Left ventricle myocardium superior (tissue), 1 donor: ENCODE measurements around the gene ARCN1. TPM values are rescaled to one million over a fixed set of nuclear protein-coding genes. Genes with fewer than 3 reads are reported as not detected.
A peak's percentile ranks its signal among the peaks of the same experiment; 100 is the strongest.
"Not testable (repeated sequence)": the region's sequence is repeated elsewhere in the genome, so short reads cannot be mapped to it uniquely, and the experiment has no call there.

Experiments
- ATAC-seq: fragments of 200-7000 bp; cut with Tn5 transposase; one replicate; pipeline ENCODE4 v1.9.1; 2020; ENCODE audit warnings: mild to moderate bottlenecking, moderate library complexity
- DNase-seq: peaks from one replicate; pipeline ENCODE4 v3.0.0-alpha.2; 2020
- intact Hi-C: fragments of 100-400 bp; cut with micrococcal nuclease; formaldehyde crosslinking; loops from one replicate; pipeline ENCODE4 v1.11.0; 2022
- total RNA-seq: library from RNA; stranded (reverse); fragmentation: NEBNext Ultra II Directional; extraction: Animal tissue kit (Norgen Biotek cat#: 25700); gene quantifications from one replicate; pipeline ENCODE4 v1.2.1, GENCODE V29; 2021
- donor health status: DM: no; HTN: yes; CAD: no; lungs with severe emphysema.

Gene ARCN1
- total RNA-seq, 1 donor from 2014 or later, result 97.1 TPM

DNA sequence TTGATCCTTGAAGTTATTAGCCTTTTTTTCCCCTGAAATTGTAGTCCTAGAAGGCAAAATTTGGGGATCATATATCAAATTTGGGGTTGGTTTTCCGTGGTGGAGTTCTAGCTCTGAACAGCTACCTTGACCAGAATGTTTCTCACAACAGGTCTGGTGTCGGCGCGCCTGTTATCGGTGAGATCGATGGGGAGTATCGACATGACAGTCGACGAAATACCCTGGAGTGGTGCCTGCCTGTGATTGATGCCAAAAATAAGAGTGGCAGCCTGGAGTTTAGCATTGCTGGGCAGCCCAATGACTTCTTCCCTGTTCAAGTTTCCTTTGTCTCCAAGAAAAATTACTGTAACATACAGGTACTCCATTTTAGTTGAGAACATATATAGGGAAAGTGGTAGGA lies 25.3 kb downstream of the ARCN1 start:
- DNase-seq (no peak), ATAC-seq (no peak)
- intact Hi-C loops, result loop anchor here (10.0 kb wide), 1 partner anchor 57 kb away; no protein-coding TSS in a partner anchor

DNA sequence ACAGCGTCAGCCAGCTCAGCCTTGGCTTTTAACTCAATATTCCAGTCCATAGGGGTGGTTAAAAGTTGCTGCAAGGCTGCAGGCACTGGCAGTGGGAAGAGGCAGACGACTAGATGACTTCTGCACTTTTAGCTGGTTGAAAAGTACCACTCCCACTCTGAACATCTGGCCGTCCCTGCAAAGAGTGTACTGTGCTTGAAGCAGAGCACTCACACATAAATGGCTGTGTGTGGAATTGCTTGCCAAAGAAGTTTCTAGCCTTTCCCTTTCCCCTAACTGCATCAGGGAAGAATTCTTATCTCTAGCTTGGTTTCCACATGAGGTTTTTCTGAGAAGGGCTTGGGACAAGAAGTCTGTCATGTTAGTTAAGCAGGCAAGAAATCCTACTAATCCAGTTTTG lies 30.1 kb downstream of the ARCN1 start:
- peak; percentile 59 for DNase-seq

DNA sequence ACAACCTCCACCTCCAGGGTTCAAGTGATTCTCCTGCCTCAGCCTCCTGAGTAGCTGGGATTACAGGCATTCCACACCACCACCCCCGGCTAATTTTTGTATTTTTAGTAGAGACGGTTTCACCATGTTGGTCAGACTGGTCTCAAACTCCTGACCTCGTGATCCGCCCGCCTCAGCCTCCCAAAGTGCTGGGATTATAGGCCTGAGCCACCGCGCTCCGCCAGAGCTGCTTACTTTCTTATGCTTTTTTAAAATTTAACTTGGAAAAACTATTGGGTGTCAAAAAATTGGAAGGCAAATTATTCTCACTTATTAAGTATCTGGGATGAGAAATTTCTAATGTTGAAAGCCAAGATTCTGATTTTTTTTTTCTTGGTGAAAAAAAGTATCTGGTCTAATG lies 31.5 kb downstream of the ARCN1 start:
- intact Hi-C loops, ATAC-seq: not testable (repeated sequence)

More for the DNA sequence above, 30.1 kb downstream of the ARCN1 start:
- ATAC-seq, result peak; percentile 61
- intact Hi-C loops, result no loop called here

DNA sequence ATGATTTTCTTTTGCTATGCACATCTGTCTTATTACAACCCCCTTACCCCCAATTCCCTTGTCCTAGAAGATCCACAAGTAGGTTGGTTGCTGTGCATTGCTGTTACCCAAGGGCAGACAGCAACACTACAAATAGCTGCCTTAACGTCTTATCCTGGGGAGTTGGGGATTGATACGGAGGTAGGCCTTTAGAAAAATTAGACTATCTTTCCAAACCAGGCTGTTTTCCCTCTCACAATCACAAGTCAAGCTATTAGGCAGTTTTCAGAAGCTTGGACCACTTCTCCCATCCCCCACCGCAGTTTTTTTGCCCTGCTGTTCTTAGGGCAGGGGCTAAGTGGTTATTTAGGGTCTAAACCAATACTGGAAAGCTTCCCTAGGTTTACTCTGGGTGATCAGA lies 32.4 kb downstream of the ARCN1 start:
- ATAC-seq (no peak), DNase-seq (no peak)
- intact Hi-C loops, result no loop called here

More for the DNA sequence above, 31.5 kb downstream of the ARCN1 start:
- not testable (repeated sequence) for DNase-seq

DNA sequence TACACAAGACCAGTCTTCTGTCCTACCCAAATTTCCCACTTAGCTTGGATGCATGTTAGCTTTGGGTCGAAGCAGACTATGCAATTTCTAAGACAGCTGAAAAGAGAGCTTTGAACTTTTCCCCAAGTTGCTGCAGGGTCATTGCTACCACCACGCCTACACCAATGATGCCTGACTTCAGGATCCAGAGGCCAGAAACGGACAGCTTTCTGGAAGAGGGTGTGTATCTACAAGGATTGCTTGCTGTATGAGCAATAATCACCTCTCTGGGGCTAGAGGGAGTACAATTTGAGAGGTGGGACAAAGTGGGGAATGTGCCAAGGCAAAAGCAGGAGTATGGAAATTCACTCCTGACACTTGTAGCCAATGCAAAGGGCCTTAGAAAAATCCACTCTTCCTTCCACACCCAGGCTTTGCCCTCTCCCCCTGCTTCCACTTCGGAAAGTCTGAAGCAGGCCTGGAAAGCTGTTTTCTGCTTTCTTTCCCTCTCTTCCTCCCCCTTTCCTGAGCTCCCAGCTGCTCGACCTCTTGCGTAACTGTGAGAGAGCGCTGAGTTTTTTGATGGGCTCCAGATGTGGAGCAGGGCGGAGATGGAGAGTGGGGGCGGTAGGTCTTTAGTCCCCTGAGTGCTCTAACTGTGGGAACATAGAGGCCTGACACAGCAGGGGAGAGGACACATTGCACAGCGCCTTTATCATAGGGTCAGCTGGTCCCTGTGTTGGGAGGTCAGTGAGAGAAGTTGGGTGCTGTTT lies 33.1 kb downstream of the ARCN1 start:
- ATAC-seq, result peak; percentile 67
- intact Hi-C loops, result no loop called here
- peak; percentile 77 for DNase-seq

DNA sequence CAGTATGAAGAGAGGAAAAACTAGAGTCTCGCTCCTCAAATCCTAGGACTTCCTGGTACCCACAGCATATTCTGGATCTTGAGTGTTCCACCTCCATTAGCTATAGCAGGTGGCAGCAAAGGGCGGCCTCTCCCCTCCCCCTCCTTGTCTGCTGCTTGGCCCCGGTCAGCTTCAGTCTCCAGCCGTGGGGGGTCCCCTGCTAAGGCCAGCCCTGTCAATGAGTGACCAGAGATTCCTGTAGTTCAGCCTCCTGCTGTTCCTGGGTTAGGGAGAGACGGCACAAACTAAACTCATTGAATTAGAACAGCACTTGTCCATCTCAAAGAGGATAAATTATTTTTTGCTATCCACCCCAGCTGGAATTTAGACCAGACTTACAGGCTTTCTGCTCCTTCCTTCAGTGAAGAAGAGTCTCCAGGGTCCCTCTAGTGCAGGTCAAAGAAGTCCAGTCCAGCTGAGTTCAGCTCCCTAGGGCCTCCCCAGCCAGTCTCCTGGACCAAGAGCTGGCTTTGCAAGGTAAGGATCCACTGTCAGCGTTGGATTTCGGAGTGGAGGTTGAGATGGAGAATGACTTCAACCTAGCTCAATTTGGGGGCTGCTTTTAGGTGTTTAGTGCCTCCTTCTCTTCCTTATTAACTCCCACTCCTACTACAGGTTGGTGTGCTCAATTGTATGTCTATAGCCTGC lies 34.1 kb downstream of the ARCN1 start:
- ATAC-seq (peak; percentile 2), DNase-seq (no peak)
- intact Hi-C loops, result no loop called here

DNA sequence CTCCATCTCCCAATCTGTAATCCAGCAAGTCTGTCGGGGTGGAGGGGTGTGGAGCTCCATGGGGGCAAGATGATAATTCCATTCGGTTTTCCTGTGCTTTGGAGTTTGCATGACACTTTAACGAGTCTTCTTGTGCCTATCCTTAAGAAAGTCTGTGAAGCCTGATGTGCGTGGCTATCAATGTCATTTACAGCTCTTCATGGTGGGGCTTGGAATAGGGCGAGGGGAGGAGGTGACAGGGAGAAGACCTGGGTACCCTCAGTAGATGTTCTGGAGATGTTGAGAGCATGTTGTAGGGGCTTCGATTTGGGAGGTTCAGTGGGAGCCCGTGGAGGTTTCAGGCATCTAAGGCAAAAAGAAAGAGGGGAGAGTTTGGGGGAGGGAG lies 34.6 kb downstream of the ARCN1 start:
- intact Hi-C loops, result no loop called here
- ATAC-seq, result no peak
- DNase-seq, result no peak

DNA sequence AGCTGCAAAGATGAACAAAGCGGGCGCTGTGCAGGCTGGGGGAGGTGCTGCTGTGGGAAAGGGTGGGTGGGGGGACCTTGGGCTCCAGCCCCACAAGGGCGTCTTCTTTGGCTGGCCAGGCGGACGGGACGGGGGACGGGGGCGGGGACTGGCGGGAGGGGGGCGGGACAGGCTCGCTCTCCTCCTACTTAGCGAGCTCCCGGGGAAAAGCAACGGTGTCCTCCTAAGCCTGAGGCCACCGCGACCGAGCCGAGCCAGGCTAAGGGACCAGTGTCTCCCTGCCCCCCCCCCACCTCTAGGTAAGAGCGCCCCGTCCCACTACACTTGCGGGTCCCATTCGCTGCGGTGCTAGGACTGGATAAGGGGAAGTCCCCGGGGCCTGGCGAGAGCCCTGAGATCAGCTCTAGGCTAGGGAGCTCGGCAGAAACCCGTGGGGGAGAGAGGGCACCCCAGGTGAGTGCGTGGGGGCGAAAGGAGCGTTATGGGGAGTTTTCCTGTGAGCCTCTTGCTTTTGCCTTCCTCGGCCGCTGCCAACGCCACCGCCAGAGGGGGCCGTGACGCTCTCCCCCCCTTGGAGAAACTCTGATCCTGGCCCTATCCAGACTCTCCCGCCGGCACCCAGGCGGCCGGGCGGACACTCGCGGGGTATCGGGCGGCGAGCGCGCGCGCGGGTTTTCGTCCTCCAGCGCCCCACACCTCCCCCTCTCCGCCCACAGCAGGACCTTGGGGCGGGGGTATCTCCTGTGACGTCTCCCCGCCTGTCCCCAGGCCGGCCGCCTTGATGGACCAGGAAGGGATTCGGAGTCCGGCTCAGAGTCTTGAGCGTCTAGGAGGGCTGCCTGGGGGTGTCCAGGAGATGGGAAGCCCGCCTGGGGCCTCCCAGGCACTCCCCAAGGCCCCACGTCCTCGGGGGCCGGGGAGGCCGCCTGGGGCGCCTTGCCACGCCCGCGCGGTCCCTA lies 35.5 kb downstream of the ARCN1 start, which contains the start of gene PHLDB1:
Gene PHLDB1 (plus strand): TSS at position 215 of the 959 bp plus-strand sequence. CDS start 6,222 bp downstream, outside the sequence.
- peak; percentile 81 for DNase-seq
- intact Hi-C loops, result no loop called here
- peak; percentile 53 for ATAC-seq

DNA sequence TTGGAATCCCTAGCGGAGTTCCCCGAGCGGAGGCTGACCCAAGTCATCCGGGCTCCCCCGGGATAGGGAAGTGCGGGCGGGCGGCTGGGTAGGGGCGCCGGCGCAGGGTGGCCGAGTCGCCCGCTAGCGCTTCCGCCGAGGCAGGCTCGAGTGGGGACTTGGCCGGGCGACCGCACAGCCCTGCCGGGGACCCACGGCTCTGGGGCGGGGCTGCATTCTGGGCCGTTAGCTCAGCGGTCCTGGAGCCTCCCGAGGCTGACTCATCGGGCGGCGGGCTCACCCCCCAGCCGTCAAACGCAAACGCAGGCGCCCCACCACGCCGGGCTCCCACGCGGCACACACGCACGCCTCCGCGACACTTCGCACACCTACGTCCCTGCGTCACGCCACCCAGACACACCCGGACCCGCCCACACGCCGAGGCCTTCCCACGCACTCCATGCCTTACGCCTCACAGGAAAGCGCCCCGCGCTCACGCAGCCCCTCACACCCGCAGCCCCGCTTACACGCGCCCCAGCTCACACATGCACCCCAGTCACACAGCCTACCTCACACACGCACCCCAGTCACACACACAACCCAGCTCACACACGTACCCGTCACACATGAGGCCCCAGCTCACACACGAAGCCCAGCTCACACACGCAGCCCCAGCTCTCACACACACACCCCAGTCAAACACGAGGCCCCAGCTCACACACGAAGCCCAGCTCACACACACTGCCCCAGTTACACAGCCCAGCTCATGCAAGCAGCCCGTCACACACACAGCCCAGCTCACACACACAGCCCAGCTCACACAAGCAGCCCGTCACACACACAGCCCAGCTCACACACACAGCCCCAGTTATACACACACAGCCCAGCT lies 36.4 kb downstream of the ARCN1 start:
- peak; percentile 52 for ATAC-seq
- intact Hi-C loops, result no loop called here

DNA sequence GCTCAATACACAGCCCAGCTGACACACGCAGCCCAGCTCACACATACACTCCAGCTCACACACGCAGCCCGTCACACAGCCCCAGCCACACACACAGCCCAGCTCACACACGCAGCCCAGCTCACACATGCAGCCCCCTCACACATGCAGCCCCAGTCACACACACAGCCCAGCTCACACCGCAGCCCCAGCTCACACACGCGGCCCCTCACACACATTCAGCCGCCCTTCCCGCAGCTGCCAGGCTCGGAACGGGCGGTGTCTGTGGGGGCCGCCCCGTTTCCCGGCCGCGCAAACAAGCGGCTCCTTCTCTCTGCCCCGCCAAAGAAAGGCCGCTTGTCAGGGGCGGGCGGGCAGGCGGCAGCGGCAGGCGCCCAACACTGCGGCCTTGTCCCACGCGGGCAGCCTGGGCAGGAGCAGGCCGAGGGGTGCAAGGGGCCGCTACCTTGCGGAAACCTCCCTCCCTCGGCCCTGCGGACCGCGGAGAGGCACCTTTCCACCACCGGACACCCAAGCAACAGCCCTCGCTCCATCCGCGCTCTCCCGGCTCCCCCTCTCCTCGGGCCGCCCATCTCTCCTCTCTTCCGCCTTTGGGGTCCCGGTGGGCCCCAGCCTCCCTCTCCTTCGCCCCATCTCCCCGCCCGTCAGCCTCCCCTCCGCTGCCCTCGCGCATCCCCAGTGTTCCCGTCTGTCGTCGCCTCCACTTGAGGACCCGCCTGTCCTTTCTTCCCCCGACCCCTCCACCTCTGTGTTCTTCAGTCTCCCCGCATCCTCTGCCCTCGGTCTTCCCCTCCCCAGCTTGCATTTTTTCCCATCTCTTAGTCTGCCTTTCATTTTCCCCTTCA lies 37.4 kb downstream of the ARCN1 start:
- intact Hi-C loops, result no loop called here
- DNase-seq (no peak), ATAC-seq (no peak)

More for the DNA sequence above, 36.4 kb downstream of the ARCN1 start:
- peak; percentile 86 for DNase-seq

DNA sequence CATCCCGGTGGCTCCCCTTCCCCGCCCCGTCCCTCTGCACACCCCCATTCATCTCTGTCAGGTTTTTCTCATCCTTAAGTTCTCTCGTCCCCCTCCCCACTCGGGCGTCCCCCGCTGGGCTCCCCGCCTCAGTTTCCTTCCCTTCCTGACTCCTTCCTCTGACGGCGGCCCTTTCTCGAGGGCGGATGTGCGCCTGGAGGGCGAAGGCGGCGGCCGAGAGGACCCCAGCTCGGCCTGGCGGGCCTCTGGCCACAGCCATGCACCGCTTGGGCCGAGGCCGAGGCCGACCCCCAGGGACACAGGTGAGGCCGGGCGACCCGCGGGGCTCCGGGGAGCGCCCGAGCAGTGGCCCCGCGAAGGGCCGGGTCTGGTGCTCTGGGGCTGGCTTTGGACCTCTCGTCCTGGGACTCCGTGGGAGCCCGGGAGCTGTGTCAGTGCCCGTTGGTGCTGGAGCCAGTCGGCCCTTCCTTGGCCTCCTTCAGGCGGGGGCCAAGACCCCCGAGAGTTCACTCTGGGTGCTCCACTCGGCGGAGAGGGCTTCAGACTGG lies 38.1 kb downstream of the ARCN1 start:
- no peak for DNase-seq
- ATAC-seq, result no peak
- intact Hi-C loops, result no loop called here

DNA sequence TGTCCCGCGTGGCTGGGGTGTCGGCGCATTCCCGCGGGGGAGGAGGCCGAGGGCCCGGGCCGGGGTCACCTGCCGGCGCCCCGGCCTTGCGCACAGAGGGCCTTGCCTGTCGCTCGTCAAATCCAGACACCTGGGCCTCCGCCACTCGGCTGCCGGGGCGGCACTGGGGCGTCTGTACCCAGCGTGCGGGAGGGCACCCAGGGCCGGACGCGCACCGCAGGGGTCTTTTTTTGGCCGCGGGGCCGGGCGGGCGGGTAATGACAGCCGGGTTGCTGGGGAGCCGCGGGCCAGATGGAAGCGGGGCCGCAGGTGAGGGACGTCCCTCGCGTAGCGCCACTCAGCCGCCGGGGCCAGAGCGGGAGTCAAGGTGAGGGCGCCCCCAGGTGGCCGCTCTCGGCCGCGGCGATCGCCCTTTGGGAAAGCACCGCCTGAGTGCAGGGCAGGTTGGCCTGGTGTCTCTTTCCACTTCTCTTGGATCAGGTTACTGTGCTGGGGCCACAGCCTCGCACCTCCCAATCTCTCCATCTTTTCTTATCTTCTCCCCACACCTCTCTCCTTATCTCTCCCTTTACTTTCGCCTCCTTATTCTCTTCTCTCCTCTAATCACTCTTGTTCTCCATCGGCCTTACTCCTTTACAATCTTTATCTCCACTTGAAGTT lies 38.7 kb downstream of the ARCN1 start:
- peak; percentile 91 for DNase-seq
- intact Hi-C loops, result no loop called here
- ATAC-seq, result peak; percentile 40

DNA sequence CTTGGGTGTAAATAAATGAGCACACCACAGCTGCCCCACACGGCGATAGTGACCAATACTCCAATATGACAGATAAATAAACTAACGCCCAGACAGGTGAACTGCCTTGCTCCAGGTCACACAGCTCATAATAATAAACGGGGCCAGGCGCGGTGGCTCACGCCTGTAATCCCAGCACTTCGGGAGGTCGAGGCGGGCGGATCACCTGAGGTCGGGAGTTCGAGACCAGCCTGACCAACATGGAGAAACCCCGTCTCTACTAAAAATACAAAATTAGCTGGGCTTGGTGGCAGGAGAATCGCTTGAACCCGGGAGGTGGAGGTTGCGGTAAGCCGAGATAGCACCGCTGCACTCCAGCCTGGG lies 39.2 kb downstream of the ARCN1 start:
- intact Hi-C loops, result not testable (repeated sequence)

DNA sequence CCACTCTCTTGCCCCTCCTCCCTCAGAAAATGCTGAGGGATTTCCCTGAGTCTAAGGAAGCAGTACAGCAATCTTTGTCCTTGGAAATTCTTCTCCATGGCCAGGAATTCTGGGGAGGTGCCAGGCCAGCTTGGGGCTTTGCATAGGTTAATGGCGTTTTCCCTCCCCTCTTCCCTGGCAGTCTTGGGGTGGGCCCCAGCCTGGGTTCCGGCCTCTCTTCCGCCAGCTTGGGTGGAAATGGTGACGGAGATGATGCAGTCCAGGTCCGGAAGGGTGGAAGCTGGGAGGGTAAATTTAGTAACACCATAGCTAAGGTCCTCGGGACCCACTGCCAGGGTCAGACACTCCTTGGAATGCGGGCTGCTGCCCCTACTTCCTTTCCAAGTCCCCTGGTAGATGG lies 40.2 kb downstream of the ARCN1 start:
- ATAC-seq (peak; percentile 1), DNase-seq (peak; percentile 62)
- intact Hi-C loops, result no loop called here

More for the DNA sequence above, 39.2 kb downstream of the ARCN1 start:
- DNase-seq, ATAC-seq: not testable (repeated sequence)

DNA sequence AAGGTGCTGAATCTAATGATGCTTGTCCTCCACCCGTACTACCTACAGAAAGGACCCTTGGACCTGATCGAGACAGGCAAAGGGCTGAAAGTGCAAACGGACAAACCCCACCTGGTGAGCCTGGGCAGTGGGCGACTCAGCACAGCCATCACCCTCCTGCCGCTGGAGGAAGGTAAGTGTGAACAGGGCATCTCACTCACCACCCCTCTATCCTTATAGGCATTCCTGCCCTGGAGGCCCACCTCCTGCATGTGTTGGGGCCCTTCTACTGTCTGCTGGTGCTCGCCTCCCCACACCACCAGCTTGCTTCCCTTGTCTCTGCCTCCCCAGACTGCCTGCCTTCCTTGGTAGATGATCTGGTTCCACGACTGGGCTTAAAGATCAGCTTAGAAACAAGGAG lies 42.3 kb downstream of the ARCN1 start:
- ATAC-seq, result no peak
- no peak for DNase-seq
- intact Hi-C loops, result no loop called here

DNA sequence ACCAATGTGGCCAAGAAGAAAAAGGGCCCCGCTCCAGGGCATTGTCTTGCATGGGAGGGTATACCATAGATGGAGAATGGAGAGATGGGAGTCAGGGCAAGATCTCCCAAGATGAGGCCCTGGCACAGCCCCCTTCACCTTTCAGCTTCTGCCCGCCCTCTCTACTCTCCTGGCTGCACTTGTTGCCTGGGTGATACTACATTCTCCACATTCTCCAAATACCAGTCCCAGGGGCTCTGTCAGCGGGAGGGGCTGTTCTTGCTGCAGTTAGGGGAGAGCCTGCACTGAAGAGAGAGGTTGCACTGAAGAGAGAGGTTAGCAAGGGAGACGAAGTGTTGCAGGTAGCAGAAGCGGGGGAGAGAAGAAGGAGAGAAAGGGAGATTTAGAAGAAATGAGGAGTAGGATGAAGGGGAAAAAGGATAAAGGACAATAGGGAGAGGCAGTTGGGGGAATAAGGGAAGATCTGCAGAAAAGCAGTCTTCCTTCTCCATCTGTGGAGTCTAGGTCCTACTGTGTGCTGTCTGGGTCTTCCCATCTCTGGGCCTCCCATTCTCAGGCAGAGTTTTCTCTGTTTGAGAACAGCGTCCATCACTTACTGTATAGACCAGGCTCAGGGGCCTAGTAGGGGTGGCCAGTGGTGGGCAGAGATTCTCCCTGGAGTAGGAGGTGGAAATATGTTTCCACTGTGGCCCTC lies 43.2 kb downstream of the ARCN1 start:
- intact Hi-C loops, result no loop called here
- DNase-seq (peak; percentile 22), ATAC-seq (no peak)
